Stimulated activated naive CD8-positive, alpha-beta T cell treated with anti-CD3 and anti-CD28 coated beads, Interleukin-15, amount 100 ng/mL, for 72 hours (primary cell): ENCODE data around the gene FAM135A.
A peak's percentile ranks its signal among the peaks of the same experiment; 100 is the strongest.

Experiments
- ATAC-seq: fragments of 150-1000 bp; cut with Tn5 transposase; 2 replicates; pipeline ENCODE4 v1.10.0; 2021; ENCODE audit warnings: mild to moderate bottlenecking, moderate library complexity
- DNase-seq, 2 donors: peaks; one replicate each; pipeline ENCODE4 v3.0.0; 2021 to 2022
- H3K27ac Mint-ChIP-seq, 2 donors: one replicate each; pipeline ENCODE4 v1.8.0; 2022; ENCODE audit warnings: mild to moderate bottlenecking in 2 of 2, mixed read lengths in 2 of 2, moderate library complexity in 2 of 2
- H3K27me3 Mint-ChIP-seq: one replicate; pipeline ENCODE4 v1.8.0; 2022; ENCODE audit warnings: mixed read lengths
- H3K4me1 Mint-ChIP-seq: one replicate; pipeline ENCODE4 v1.8.0; 2022; ENCODE audit warnings: mild to moderate bottlenecking, mixed read lengths
- H3K4me3 Mint-ChIP-seq, 2 donors: one replicate each; pipeline ENCODE4 v1.8.0; 2022; ENCODE audit warnings: mild to moderate bottlenecking in 2 of 2, mixed read lengths in 2 of 2, moderate library complexity in 1 of 2
- H3K9me3 Mint-ChIP-seq, 2 donors: one replicate each; pipeline ENCODE4 v1.8.0; 2022; ENCODE audit warnings: mixed read lengths in 2 of 2

The FAM135A gene

GRCh38 chr6:70389261-70389660, 24.0 kb upstream of the FAM135A start:
- DNase-seq (no peak), ATAC-seq (no peak)
- Mint-ChIP-seq H3K4me3 (no peak overlapping the region), H3K27me3 (peaks cover 13% of the 10 kb centered on the region), H3K9me3 (no peaks in the 10 kb centered on the region), H3K27ac (no peak overlapping the region), H3K4me1 (no peaks in the 10 kb centered on the region)

GRCh38 chr6:70390067-70390466, 23.2 kb upstream of the FAM135A start:
- no peaks in the 10 kb centered on the region for H3K9me3 Mint-ChIP-seq
- no peak for DNase-seq
- no peak overlapping the region for H3K27ac Mint-ChIP-seq
- peaks cover 20% of the 10 kb centered on the region for H3K27me3 Mint-ChIP-seq
- no peak for ATAC-seq
- H3K4me3 Mint-ChIP-seq: no peak overlapping the region
- H3K4me1 Mint-ChIP-seq: no peaks in the 10 kb centered on the region

- H3K27ac Mint-ChIP-seq: no peak overlapping the region
- H3K4me1 Mint-ChIP-seq: no peaks in the 10 kb centered on the region
- H3K27me3 Mint-ChIP-seq: peaks cover 20% of the 10 kb centered on the region
- no peak overlapping the region for H3K4me3 Mint-ChIP-seq
- ATAC-seq: no peak
- DNase-seq: no peak
- no peaks in the 10 kb centered on the region for H3K9me3 Mint-ChIP-seq
These were observed 21.8 kb upstream of the FAM135A start for GRCh38 chr6:70391492-70391891.

GRCh38 chr6:70394518-70395300, 18.6 kb upstream of the FAM135A start:
- ATAC-seq (no peak), DNase-seq (no peak)
- no peak overlapping the region for H3K4me3 Mint-ChIP-seq
- no peak overlapping the region for H3K27ac Mint-ChIP-seq
- H3K27me3 Mint-ChIP-seq: peaks cover 34% of the 10 kb centered on the region
- H3K4me1 Mint-ChIP-seq: no peaks in the 10 kb centered on the region
- no peaks in the 10 kb centered on the region for H3K9me3 Mint-ChIP-seq

GRCh38 chr6:70395301-70395672, 18.0 kb upstream of the FAM135A start:
- Mint-ChIP-seq H3K27ac (no peak overlapping the region), H3K4me3 (no peak overlapping the region), H3K4me1 (no peaks in the 10 kb centered on the region), H3K27me3 (peaks cover 38% of the 10 kb centered on the region), H3K9me3 (no peaks in the 10 kb centered on the region)
- ATAC-seq (no peak), DNase-seq (no peak)

GRCh38 chr6:70396163-70396562, 17.1 kb upstream of the FAM135A start:
- Mint-ChIP-seq H3K27me3 (peaks cover 38% of the 10 kb centered on the region), H3K4me1 (no peaks in the 10 kb centered on the region), H3K9me3 (no peaks in the 10 kb centered on the region), H3K27ac (no peak overlapping the region), H3K4me3 (no peak overlapping the region)
- no peak for DNase-seq
- no peak for ATAC-seq

GRCh38 chr6:70396796-70397729, 16.2 kb upstream of the FAM135A start:
- no peaks in the 10 kb centered on the region for H3K9me3 Mint-ChIP-seq
- no peak overlapping the region for H3K27ac Mint-ChIP-seq
- peaks cover 29% of the 10 kb centered on the region for H3K27me3 Mint-ChIP-seq
- no peak for DNase-seq
- H3K4me3 Mint-ChIP-seq: no peak overlapping the region
- no peaks in the 10 kb centered on the region for H3K4me1 Mint-ChIP-seq
- ATAC-seq: no peak

GRCh38 chr6:70398783-70399728, 14.3 kb upstream of the FAM135A start:
- H3K9me3 Mint-ChIP-seq: no peaks in the 10 kb centered on the region
- H3K4me1 Mint-ChIP-seq: no peaks in the 10 kb centered on the region
- H3K27me3 Mint-ChIP-seq: peaks cover 34% of the 10 kb centered on the region
- DNase-seq: no peak
- H3K4me3 Mint-ChIP-seq: no peak overlapping the region
- no peak for ATAC-seq
- no peak overlapping the region for H3K27ac Mint-ChIP-seq

- Mint-ChIP-seq H3K27ac (no peak overlapping the region), H3K27me3 (peaks cover 12% of the 10 kb centered on the region), H3K4me3 (no peak overlapping the region), H3K4me1 (peaks cover 6% of the 10 kb centered on the region), H3K9me3 (no peaks in the 10 kb centered on the region)
- ATAC-seq (no peak), DNase-seq (no peak)
These were observed 8.7 kb upstream of the FAM135A start for GRCh38 chr6:70404658-70405057.

- DNase-seq (no peak), ATAC-seq (no peak)
- H3K9me3 Mint-ChIP-seq: no peaks in the 10 kb centered on the region
- no peak overlapping the region for H3K4me3 Mint-ChIP-seq
- H3K4me1 Mint-ChIP-seq: peaks cover 20% of the 10 kb centered on the region
- H3K27me3 Mint-ChIP-seq: no peaks in the 10 kb centered on the region
- no peak overlapping the region for H3K27ac Mint-ChIP-seq
These were observed 4.1 kb upstream of the FAM135A start for GRCh38 chr6:70409216-70409615.

GRCh38 chr6:70411542-70412251, 1.6 kb upstream of the FAM135A start:
- Mint-ChIP-seq H3K4me1 (peaks cover 32% of the 10 kb centered on the region), H3K9me3 (no peaks in the 10 kb centered on the region), H3K4me3 (peak overlapping the region; percentile 89 to 96), H3K27me3 (no peaks in the 10 kb centered on the region), H3K27ac (no peak overlapping the region)
- DNase-seq (no peak), ATAC-seq (no peak)

- H3K27ac Mint-ChIP-seq: peak overlapping the region; percentile 94
- no peak for DNase-seq
- no peaks in the 10 kb centered on the region for H3K9me3 Mint-ChIP-seq
- ATAC-seq: peak; percentile 36
- H3K27me3 Mint-ChIP-seq: no peaks in the 10 kb centered on the region
- H3K4me3 Mint-ChIP-seq: peak overlapping the region; percentile 89 to 96
- H3K4me1 Mint-ChIP-seq: peaks cover 31% of the 10 kb centered on the region
These were observed 825 bp upstream of the FAM135A start for GRCh38 chr6:70412252-70413113.

- Mint-ChIP-seq H3K27me3 (no peaks in the 10 kb centered on the region), H3K4me3 (peak overlapping the region; percentile 89 to 96), H3K27ac (peak overlapping the region; percentile 92 to 97), H3K9me3 (no peaks in the 10 kb centered on the region), H3K4me1 (peaks cover 26% of the 10 kb centered on the region)
- no peak for DNase-seq
- no peak for ATAC-seq
These were observed 735 bp downstream of the FAM135A start for GRCh38 chr6:70413992-70414494.

- ATAC-seq (no peak), DNase-seq (no peak)
- Mint-ChIP-seq H3K9me3 (no peaks in the 10 kb centered on the region), H3K4me1 (peaks cover 26% of the 10 kb centered on the region), H3K27me3 (no peaks in the 10 kb centered on the region), H3K4me3 (peak overlapping the region; percentile 89 to 96), H3K27ac (peak overlapping the region; percentile 28 to 97)
These were observed 1.5 kb downstream of the FAM135A start for GRCh38 chr6:70414813-70415212.
